A673 (cell line): ENCODE data around the gene ZNF382. TPM values are rescaled to one million over a fixed set of nuclear protein-coding genes. Genes with fewer than 3 reads are reported as not detected.

Experiments
- Bru-seq: library from RNA; stranded (reverse); fragments of 400-500 nt; gene quantifications from one replicate; lab custom pipeline; 2021; lab: Mats Ljungman, UMichigan
- BruChase-seq, 2 experiments: library from RNA; stranded (reverse); fragments of 400-500 nt; gene quantifications; one replicate each; lab custom pipeline; 2021; lab: Mats Ljungman, UMichigan
- BruUV-seq: library from RNA; stranded (reverse); fragments of 400-500 nt; replicated peaks from 2 replicates; lab custom pipeline; 2021; lab: Mats Ljungman, UMichigan
- CTCF ChIA-PET: fragments of 300-600 bp; sonication (Branson Sonifier 250); formaldehyde crosslinking; loops from one replicate; lab custom pipeline; 2022; ENCODE audit warnings: antibody characterized with exemption; lab: Charles Lee
- POLR2A ChIA-PET: fragments of 300-600 bp; sonication (Branson Sonifier 250); formaldehyde crosslinking; loops from one replicate; lab custom pipeline; 2022; ENCODE audit warnings: antibody characterized with exemption; ENCODE audit not compliant: low non-redundant PET; lab: Charles Lee
- DNase-seq: peaks from one replicate; pipeline ENCODE4 v3.0.0-alpha.2; 2015; ENCODE audit warnings: low spot score
- H3K27ac ChIP-seq: fragments of 200-600 bp; sonication (generic); 2 replicates; pipeline ENCODE4 v1.5.1; 2016; ENCODE audit warnings: mixed run types, low read depth, mild to moderate bottlenecking, mixed read lengths, antibody characterized with exemption, low read length; ENCODE audit not compliant: poor library complexity, severe bottlenecking
- H3K27me3 ChIP-seq: fragments of 200-600 bp; sonication (generic); replicated peaks from 2 replicates; pipeline ENCODE4 v1.6.1; 2017; ENCODE audit warnings: mixed run types, low read depth, mild to moderate bottlenecking, mixed read lengths, antibody characterized with exemption, low read length; ENCODE audit not compliant: insufficient read depth, poor library complexity
- H3K36me3 ChIP-seq: fragments of 200-600 bp; sonication (generic); 2 replicates; pipeline ENCODE4 v1.6.1; 2016; ENCODE audit warnings: mixed run types, mild to moderate bottlenecking, mixed read lengths, antibody characterized with exemption, low read length; ENCODE audit not compliant: insufficient read depth, poor library complexity, severe bottlenecking
- H3K4me1 ChIP-seq: fragments of 200-600 bp; sonication (generic); 2 replicates; pipeline ENCODE4 v1.6.1; 2017; ENCODE audit warnings: mixed run types, mild to moderate bottlenecking, mixed read lengths, antibody characterized with exemption, low read length; ENCODE audit not compliant: insufficient read depth, poor library complexity, severe bottlenecking
- H3K4me3 ChIP-seq: fragments of 200-600 bp; sonication (generic); 2 replicates; pipeline ENCODE4 v1.5.1; 2016; ENCODE audit warnings: low read depth, mixed run types, mild to moderate bottlenecking, mixed read lengths, low read length; ENCODE audit not compliant: poor library complexity, severe bottlenecking
- H3K9me3 ChIP-seq: fragments of 200-600 bp; sonication (generic); 2 replicates; pipeline ENCODE4 v1.6.1; 2016; ENCODE audit warnings: mixed run types, low read depth, mild to moderate bottlenecking, mixed read lengths, antibody characterized with exemption, low read length; ENCODE audit not compliant: poor library complexity, severe bottlenecking
- CTCF ChIP-seq: fragments of 300-800, 200-600 bp; sonication (generic); conservative IDR thresholded peaks from 2 replicates; pipeline ENCODE4 v1.5.1; 2017; ENCODE audit warnings: low read depth, mild to moderate bottlenecking, antibody characterized with exemption, low read length, moderate library complexity, mixed read lengths
- EZH2 ChIP-seq: fragments of 200-600 bp; sonication (generic); IDR thresholded peaks from 2 replicates; pipeline ENCODE4 v1.6.1; 2017; ENCODE audit warnings: borderline replicate concordance, low read depth, mild to moderate bottlenecking, mixed read lengths, antibody characterized with exemption, low read length; ENCODE audit not compliant: poor library complexity, severe bottlenecking
- intact Hi-C: fragments of 100-400 bp; cut with micrococcal nuclease; formaldehyde crosslinking; loops from one replicate; pipeline ENCODE4 v1.10.0; 2022; ENCODE audit not compliant: unreplicated experiment
- long read RNA-seq: library from polyadenylated mRNA; stranded (forward); transcript quantifications from one replicate; pipeline ENCODE4 v2.0.0, GENCODE V29; 2022
- total RNA-seq: library from RNA; stranded (reverse); gene quantifications from 2 replicates; pipeline ENCODE4 v1.2.3, GENCODE V29; 2021

The ZNF382 gene
- total RNA-seq (17.2 and 17.3 TPM in 2 replicates), Bru-seq, nascent RNA (percentile 62 among the genes with signal in this experiment), BruChase-seq, experiment 1, labeled RNA remaining after a 2-hour chase (percentile 68 among the genes with signal in this experiment), BruChase-seq, experiment 2, labeled RNA remaining after a 6-hour chase (percentile 60 among the genes with signal in this experiment)
- long read RNA-seq, full-length matches to known transcripts, result 1 of 10 reads
- long read RNA-seq, partial matches to known transcripts, result 0 of 10 reads
- long read RNA-seq, other reads (novel, unspliced or antisense), result 9 of 10 reads

- H3K27ac ChIP-seq, result peak within 1 kb of the TSS; percentile 87
- TF ChIP-seq EZH2 (no peak), CTCF (no peak)
- peaks cover 6% of the 10 kb centered on the region for H3K36me3 ChIP-seq
- no peaks in the 10 kb centered on the region for H3K27me3 ChIP-seq
- ChIA-PET POLR2A (interaction anchor here (0.6 kb wide), 1 partner anchor 711 kb away, joined by 5 read pairs; no protein-coding TSS in a partner anchor), CTCF (no interaction called here)
- intact Hi-C loops, result no loop called here
- H3K9me3 ChIP-seq, result peaks cover 5% of the 10 kb centered on the region
- H3K4me3 ChIP-seq, result peak within 1 kb of the TSS; percentile 88
- BruUV-seq, result TSS peak; percentile 68
- no peaks in the 10 kb centered on the region for H3K4me1 ChIP-seq
- peak; percentile 90 for DNase-seq
These were observed at the start of gene ZNF382 for GRCh38 chr19:36605101-36605876. ZNF382 (plus strand) TSS chr19:36605313; CDS start chr19:36609915, 4,602 bp downstream.

- ChIA-PET POLR2A (no interaction called here), CTCF (no interaction called here)
- BruUV-seq, result no TSS peak
- Histone ChIP-seq H3K4me1 (no peaks in the 10 kb centered on the region), H3K27ac (no peak overlapping the region), H3K36me3 (peaks cover 6% of the 10 kb centered on the region), H3K27me3 (no peaks in the 10 kb centered on the region), H3K4me3 (no peak overlapping the region), H3K9me3 (peaks cover 32% of the 10 kb centered on the region)
- intact Hi-C loops, result no loop called here
- no peak for DNase-seq
- no peak for TF ChIP-seq CTCF
- TF ChIP-seq EZH2, result no peak
These were observed 40.7 kb upstream of the ZNF382 start for GRCh38 chr19:36564391-36564790.

GRCh38 chr19:36572593-36573019, 32.5 kb upstream of the ZNF382 start:
- intact Hi-C loops, result no loop called here
- Histone ChIP-seq H3K36me3 (peaks cover 25% of the 10 kb centered on the region), H3K4me1 (no peaks in the 10 kb centered on the region), H3K9me3 (peaks cover 8% of the 10 kb centered on the region), H3K27ac (peak overlapping the region; percentile 83), H3K27me3 (no peaks in the 10 kb centered on the region), H3K4me3 (peak overlapping the region; percentile 82)
- POLR2A ChIA-PET, result no interaction called here
- no peak for TF ChIP-seq CTCF
- BruUV-seq, result TSS peak; percentile 73
- no peak for DNase-seq
- CTCF ChIA-PET, result no interaction called here
